NCI-H2171 treated with DMSO at 0.1 percent for 48 hours (cell line): ENCODE measurements around the gene DAGLA.
A peak's percentile ranks its signal among the peaks of the same experiment; 100 is the strongest.

Source experiments
- DNase-seq: peaks from one replicate; lab custom pipeline; 2025; lab: John Stamatoyannopoulos, UW

Gene DAGLA

GRCh38 chr11:61764606-61765260 is 84.5 kb downstream of the DAGLA start:
- DNase-seq = no peak

DNA sequence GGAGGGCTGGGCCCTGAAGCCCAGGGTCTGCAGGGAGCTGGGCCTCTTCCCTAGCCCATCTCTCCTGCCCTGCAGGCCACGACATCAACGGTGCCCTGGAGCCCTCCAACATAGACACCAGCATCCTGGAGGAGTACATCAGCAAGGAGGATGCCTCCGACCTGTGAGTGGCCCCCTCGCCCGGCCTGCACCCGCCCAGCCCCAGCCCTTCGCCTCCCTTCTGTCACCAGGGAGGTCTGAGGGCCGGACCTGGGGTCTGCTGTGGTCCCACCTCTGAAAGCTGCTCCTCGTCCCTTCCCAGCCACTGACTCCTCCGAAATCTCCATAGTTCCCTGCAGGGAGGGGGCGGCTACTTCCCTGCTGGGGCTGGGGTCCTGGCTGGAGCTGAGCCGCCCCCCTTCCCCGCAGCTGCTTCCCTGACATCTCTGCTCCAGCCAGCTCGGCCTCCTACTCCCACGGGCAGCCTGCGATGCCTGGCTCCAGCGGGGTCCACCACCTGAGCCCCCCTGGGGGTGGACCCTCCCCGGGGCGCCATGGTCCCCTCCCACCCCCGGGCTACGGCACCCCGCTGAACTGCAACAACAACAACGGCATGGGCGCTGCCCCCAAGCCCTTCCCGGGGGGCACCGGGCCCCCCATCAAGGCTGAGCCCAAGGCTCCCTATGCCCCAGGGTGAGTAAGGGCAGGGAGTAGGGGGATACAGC is 85.5 kb downstream of the DAGLA start:
- DNase-seq = no peak

- no peak for DNase-seq
Observed at GRCh38 chr11:61766353-61766841, 86.2 kb downstream of the DAGLA start.

DNA sequence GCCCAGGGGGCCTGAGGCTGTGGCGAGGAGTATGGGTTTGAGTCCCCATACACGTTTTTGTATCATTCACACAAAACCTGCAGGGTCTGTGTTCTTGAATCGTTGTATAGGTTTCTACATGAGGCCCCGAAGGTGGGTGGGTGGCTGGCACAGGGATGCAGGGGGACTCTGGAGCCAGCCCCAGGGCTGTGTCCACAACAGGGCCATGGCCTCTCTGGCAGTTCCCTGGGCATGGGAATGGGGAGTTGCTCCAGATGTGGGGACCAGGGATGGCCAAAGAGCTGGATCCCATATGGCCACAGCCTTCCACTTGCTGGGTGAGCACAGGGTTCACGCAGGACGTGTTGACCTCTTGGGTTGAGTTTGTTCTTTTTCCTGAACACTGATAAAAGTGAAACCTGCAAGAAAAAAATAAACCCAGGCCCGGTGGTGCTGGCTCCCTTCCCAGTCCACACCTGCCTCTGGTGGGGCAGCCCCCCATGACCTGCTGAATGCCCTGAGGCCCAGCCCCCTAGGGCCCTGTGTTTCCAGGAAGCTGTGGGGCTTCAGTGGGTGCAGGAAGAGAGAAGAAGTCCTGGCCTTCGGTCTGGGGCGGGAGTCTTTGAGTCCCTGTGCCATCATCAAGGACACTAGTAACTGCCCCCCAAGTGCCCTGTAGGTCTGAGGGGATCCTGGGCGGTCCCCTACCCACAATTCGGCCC is 88.3 kb downstream of the DAGLA start:
- no peak for DNase-seq

DNA sequence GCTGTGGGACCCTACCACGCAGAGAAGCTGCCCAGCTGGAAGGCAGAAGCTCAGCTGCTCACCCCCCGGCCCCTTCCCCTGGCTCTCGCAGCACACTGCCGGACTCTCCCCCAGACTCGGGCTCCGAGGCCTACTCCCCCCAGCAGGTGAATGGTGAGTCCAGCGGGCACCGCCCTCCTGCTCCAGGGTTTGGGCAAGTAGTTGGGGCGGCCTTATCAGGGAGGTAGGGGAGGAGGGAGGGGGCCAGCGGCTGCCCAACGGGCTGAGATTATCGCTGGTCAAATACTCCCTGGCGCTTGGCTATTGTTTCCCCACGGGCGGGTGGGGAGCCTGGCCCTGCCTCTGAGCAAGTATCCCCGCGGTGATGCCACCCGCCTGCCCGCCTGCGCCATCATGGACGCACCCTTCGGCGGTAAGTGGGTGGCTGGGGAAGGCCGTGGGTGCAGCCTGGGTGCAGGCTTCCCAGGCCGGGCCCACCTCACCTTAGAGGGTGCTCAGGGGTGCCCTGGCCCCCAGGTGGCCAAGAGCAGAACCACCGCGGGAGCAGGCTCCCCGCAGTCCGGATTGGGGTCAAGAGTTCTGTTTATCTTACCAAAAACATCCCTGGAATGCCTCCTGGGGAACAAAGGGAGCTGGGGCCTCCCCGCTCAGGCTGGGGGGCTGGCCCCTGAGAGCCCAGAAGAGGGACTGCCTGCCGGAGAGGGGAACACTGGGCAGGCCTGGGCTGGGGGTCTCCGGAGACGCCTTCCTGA is 89.2 kb downstream of the DAGLA start:
- DNase-seq = no peak

DNA sequence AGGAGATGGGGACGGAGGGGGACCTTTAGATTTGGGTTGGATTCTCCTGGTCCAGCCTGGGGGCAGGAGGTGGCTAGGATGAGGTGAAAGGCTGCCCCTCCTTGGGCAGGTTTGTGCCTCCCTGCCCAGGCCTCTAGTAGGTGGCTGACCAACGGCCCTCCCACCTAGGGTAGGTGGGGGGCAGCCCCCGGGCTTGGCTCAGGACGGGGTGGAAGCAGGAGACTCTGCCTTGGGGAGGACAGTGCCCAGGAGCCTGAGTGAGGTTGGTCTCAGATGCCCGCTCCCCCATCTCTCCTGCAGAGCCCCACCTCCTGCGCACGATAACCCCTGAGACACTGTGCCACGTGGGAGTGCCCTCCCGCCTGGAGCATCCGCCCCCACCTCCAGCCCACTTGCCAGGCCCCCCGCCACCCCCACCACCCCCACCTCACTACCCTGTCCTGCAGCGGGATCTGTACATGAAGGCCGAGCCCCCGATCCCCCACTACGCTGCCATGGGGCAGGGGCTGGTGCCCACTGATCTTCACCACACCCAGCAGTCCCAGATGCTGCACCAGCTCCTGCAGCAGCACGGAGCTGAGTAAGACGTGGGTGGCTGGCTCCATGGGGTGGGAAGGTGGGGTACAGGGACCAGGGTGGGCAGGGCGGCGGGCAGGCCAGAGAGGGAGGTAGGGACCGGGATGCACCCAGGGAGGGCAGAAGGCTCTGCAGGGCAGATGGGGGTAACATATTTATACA is 89.9 kb downstream of the DAGLA start:
- no peak for DNase-seq

DNA sequence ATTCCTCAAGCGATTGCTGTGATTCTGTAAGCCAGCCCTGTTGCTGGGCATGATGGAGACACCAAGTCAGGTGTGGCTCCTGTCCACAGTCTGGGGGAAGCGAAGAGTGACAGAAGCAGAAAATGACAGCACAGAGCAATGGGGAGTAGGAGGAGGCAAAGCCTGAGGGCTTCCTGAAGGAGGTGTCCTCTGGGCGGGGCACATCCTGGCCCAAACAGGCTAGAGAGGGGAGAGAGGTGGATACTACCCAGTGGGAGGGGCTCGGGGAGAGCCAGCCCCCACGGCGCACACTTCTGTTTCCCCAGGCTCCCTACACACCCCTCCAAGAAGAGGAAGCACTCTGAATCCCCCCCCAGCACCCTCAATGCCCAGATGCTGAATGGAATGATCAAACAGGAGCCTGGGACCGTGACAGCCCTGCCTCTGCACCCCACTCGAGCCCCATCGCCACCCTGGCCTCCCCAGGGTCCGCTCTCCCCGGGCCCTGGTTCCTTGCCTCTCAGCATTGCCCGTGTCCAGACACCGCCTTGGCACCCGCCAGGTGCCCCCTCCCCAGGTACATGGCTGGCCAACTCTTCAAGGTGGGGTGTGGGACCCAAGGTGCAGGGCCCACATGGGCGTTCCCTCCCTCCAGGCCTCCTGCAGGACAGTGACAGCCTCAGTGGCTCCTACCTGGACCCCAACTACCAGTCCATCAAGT is 91.2 kb downstream of the DAGLA start:
- DNase-seq = no peak

GRCh38 chr11:61771985-61772455 is 91.8 kb downstream of the DAGLA start:
- no peak for DNase-seq

- DNase-seq = no peak
Observed at GRCh38 chr11:61773356-61773755, 93.2 kb downstream of the DAGLA start.

DNA sequence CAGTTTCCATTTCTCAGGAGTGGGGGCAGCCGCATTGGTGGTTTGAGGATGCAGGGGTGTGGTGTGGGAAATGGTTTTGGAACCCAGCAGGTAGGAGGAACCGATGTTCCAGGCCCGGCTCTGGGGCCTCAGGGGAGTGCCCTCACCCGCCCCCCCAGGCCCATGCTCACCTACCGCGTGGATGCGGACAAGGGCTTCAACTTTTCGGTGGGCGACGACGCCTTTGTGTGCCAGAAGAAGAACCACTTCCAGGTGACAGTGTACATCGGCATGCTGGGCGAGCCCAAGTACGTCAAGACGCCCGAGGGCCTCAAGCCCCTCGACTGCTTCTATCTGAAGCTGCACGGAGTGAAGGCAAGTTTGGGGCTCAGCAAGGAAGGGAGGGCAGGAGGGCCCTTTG is 93.6 kb downstream of the DAGLA start:
- no peak for DNase-seq

GRCh38 chr11:61774411-61774810 is 94.2 kb downstream of the DAGLA start:
- no peak for DNase-seq

- no peak for DNase-seq
Observed at GRCh38 chr11:61775106-61775505, 94.9 kb downstream of the DAGLA start.

- DNase-seq = no peak
Observed at GRCh38 chr11:61775606-61776554, 95.7 kb downstream of the DAGLA start.

GRCh38 chr11:61776561-61777075 is 96.4 kb downstream of the DAGLA start:
- DNase-seq = peak; percentile 29

- no peak for DNase-seq
Observed at GRCh38 chr11:61777234-61778090, 97.3 kb downstream of the DAGLA start.

- no peak for DNase-seq
Observed at GRCh38 chr11:61778357-61778886, 98.2 kb downstream of the DAGLA start.

DNA sequence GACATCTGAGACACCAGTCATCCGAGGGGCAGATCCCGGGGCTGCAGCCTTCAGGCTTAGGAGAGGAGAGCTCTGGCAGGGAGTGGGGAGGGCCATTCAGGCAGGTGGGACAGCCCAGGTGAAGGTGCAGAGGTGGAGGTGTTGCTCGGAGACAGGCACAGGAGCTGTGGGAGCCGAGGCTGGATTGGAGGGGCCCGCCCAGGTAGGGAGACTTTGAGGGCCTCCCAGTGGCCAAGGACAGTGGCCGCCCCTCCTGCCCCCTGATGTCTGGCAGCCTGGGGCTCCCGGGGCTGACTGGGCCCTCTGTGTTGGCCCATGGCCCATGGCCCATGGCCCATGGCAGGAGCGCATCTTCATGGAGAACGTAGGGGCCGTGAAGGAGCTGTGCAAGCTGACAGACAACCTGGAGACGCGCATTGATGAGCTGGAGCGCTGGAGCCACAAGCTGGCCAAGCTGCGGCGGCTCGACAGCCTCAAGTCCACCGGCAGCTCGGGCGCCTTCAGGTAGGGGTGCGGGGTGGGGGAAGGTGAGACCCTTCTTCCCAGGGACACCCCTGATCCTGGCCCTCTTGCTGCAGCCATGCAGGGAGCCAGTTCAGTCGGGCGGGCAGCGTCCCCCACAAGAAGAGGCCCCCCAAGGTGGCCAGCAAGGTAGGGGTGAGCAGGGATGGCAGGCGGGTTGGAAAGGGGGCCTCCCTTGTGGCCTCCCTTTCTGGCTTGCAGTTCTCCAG is 98.9 kb downstream of the DAGLA start:
- no peak for DNase-seq
